Ovary (tissue), 3 donors: ENCODE results near the gene POLR3B.

Experiments used
- EP300 ChIP-seq: sonication (generic); formaldehyde crosslinking; IDR thresholded peaks from one replicate; pipeline ENCODE4 v1.6.1; 2017; ENCODE audit warnings: antibody characterized with exemption
- TF ChIP-seq, protein P1 (sequence below), 3 donors: fragments of 450-650 bp in 2 of 3; fragments of 200-600 bp in 1 of 3; IDR thresholded peaks; one replicate each; pipeline versions ENCODE4 v1.5.1 to v1.8.0; 2016 to 2022; ENCODE audit warnings: antibody characterized with exemption in 3 of 3, mild to moderate bottlenecking in 1 of 3
- donor health status: DM: no; HTN: no; CAD: no.

DNA sequence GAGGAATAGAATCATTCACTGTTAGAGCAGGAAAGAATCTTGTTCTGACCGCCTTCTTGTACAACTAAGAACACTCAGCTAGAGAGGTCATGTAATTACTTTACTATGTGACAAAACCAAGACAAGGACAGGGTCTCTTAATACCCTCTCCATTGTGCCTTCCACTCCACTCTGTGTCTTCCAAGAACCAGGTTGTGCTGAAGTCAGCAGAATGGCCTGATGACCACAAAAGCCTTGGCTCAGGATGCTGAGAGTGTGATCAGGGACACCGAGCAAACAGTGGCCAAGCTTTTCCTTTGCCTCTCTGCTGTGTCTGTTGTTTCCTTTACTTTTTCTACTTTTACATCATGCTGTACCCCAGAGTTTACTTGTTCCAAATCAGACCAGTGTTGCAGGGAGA lies 142.1 kb downstream of the POLR3B start:
- TF ChIP-seq, protein P1, sequence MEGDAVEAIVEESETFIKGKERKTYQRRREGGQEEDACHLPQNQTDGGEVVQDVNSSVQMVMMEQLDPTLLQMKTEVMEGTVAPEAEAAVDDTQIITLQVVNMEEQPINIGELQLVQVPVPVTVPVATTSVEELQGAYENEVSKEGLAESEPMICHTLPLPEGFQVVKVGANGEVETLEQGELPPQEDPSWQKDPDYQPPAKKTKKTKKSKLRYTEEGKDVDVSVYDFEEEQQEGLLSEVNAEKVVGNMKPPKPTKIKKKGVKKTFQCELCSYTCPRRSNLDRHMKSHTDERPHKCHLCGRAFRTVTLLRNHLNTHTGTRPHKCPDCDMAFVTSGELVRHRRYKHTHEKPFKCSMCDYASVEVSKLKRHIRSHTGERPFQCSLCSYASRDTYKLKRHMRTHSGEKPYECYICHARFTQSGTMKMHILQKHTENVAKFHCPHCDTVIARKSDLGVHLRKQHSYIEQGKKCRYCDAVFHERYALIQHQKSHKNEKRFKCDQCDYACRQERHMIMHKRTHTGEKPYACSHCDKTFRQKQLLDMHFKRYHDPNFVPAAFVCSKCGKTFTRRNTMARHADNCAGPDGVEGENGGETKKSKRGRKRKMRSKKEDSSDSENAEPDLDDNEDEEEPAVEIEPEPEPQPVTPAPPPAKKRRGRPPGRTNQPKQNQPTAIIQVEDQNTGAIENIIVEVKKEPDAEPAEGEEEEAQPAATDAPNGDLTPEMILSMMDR (IDR thresholded peaks at IDR 0.05): no peak
- TF ChIP-seq EP300: no peak
